Testis (tissue), 2 donors: ENCODE results near the gene TXNDC16.

Experiments
- CTCF ChIP-seq, 3 experiments: fragments of 450-650 bp in 2 of 3; fragments of 200-600 bp in 1 of 3; sonication (generic) in 1 of 3; IDR thresholded peaks; one replicate each; pipeline ENCODE4 v1.5.1; 2016 to 2019; ENCODE audit warnings: antibody characterized with exemption in 3 of 3, mild to moderate bottlenecking in 2 of 3, moderate library complexity in 1 of 3
- POLR2A ChIP-seq: fragments of 450-650 bp; IDR thresholded peaks from one replicate; pipeline ENCODE4 v1.6.1; 2017; ENCODE audit warnings: antibody characterized with exemption, mild to moderate bottlenecking, moderate library complexity

- TF ChIP-seq CTCF (IDR thresholded peaks at IDR 0.05) (no peak), POLR2A (no peak)
Observed at GRCh38 chr14:52442602-52443001, 109.7 kb downstream of the TXNDC16 start.
